ENCODE results near the gene TMEM43. TPM values are rescaled to one million over a fixed set of nuclear protein-coding genes. Genes with fewer than 3 reads are reported as not detected.
A peak's percentile ranks its signal among the peaks of the same experiment; 100 is the strongest.

TMEM43 gene
- total and polyA plus RNA-seq, 2 of the 13 experiments (the other 11 are each of a cell fraction or from before 2014, with no cell fraction given), result 48.9 to 50.5 TPM

DNA sequence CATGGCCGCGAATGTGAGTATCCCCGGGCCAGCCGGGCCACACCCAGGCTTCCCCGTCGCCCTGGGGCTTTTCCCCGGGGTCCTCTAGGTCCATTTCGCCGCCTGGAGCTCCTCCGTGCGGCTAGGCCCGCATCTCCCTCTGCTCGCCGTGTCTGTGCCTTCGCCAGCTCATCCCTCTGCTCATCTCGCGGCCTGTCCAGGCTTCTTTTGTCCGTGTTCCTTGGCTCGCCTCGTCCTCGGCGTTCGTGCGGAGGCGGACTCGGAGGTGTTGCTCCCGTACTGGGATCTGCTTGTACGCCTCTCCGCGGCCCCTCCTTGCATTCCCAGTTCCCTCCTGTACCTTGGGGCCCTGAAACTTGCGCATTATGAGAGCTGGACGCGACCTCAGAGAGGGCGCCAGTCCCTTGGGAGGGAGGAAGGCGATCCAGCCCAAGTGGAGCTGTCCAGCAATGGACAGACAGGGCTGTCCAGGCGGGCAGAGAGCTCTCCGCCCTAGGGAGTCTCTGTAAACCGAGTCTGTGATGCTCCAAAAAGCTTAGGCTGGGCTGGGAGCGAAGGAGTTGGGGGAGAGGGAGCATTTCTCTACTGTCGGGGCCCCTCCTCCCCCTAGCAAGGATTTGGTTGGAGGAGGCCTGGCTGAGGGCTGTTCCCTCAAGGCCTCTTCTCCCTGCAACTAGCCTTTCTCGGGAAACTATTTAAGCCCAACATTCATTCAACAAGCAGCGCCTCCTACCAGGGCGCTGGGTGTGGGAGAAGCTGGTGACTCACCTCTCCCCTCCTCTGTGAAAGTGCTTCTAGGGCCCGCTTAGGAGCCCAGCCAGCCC is 553 bp downstream of the TMEM43 start (continued):
- TF ChIP-seq, protein P1, sequence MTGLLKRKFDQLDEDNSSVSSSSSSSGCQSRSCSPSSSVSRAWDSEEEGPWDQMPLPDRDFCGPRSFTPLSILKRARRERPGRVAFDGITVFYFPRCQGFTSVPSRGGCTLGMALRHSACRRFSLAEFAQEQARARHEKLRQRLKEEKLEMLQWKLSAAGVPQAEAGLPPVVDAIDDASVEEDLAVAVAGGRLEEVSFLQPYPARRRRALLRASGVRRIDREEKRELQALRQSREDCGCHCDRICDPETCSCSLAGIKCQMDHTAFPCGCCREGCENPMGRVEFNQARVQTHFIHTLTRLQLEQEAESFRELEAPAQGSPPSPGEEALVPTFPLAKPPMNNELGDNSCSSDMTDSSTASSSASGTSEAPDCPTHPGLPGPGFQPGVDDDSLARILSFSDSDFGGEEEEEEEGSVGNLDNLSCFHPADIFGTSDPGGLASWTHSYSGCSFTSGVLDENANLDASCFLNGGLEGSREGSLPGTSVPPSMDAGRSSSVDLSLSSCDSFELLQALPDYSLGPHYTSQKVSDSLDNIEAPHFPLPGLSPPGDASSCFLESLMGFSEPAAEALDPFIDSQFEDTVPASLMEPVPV (CRISPR knock-in tag; IDR thresholded peaks at IDR 0.05), result 0 out of 2 replicates have a peak, but pooled peaks have one; percentile 83
- TF ChIP-seq ZKSCAN8 (CRISPR knock-in tag; IDR thresholded peaks at IDR 0.05; ENCODE audit: borderline replicate concordance) (no peak), MBNL3 (CRISPR knock-in tag; conservative IDR thresholded peaks at IDR 0.05) (no peak), ZNF607 (CRISPR knock-in tag; IDR thresholded peaks at IDR 0.05; ENCODE audit: borderline replicate concordance) (peak; percentile 54; the same call in 1 of the 2 replicates), SETDB1 (CRISPR knock-in tag; IDR thresholded peaks at IDR 0.05; ENCODE audit: borderline replicate concordance) (no peak), HMG20B (CRISPR knock-in tag; conservative IDR thresholded peaks at IDR 0.05) (no peak), SMARCC2 (IDR thresholded peaks at IDR 0.05) (no peak), TCF12 (IDR thresholded peaks at IDR 0.05) (no peak), TCF12 (CRISPR knock-in tag; IDR thresholded peaks at IDR 0.05) (no peak), NFKB2 (CRISPR knock-in tag; IDR thresholded peaks at IDR 0.05; ENCODE audit: borderline replicate concordance) (peak; percentile 21; the same call in 1 of the 2 replicates), ZNF234 (CRISPR knock-in tag; conservative IDR thresholded peaks at IDR 0.05) (no peak; the same call in 1 of the 2 replicates), SRSF9 (IDR thresholded peaks at IDR 0.05; ENCODE audit: borderline replicate concordance, insufficient read depth, low read depth, low read length, poor library complexity, severe bottlenecking) (no peak), WIZ (CRISPR knock-in tag; IDR thresholded peaks at IDR 0.05) (peak; percentile 56; the same call in 1 of the 2 replicates), HIVEP1 (CRISPR knock-in tag; IDR thresholded peaks at IDR 0.05) (no peak), ZNF703 (CRISPR knock-in tag; IDR thresholded peaks at IDR 0.05; ENCODE audit: borderline replicate concordance) (no peak)
- TF ChIP-seq, protein P2, sequence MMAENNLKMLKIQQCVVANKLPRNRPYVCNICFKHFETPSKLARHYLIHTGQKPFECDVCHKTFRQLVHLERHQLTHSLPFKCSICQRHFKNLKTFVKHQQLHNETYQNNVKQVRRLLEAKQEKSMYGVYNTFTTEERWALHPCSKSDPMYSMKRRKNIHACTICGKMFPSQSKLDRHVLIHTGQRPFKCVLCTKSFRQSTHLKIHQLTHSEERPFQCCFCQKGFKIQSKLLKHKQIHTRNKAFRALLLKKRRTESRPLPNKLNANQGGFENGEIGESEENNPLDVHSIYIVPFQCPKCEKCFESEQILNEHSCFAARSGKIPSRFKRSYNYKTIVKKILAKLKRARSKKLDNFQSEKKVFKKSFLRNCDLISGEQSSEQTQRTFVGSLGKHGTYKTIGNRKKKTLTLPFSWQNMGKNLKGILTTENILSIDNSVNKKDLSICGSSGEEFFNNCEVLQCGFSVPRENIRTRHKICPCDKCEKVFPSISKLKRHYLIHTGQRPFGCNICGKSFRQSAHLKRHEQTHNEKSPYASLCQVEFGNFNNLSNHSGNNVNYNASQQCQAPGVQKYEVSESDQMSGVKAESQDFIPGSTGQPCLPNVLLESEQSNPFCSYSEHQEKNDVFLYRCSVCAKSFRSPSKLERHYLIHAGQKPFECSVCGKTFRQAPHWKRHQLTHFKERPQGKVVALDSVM (CRISPR knock-in tag; IDR thresholded peaks at IDR 0.05), result 0 out of 2 replicates have a peak, but pooled peaks have one; percentile 3
- TF ChIP-seq, protein P3, sequence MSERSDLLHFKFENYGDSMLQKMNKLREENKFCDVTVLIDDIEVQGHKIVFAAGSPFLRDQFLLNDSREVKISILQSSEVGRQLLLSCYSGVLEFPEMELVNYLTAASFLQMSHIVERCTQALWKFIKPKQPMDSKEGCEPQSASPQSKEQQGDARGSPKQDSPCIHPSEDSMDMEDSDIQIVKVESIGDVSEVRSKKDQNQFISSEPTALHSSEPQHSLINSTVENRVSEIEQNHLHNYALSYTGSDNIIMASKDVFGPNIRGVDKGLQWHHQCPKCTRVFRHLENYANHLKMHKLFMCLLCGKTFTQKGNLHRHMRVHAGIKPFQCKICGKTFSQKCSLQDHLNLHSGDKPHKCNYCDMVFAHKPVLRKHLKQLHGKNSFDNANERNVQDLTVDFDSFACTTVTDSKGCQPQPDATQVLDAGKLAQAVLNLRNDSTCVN (CRISPR knock-in tag; IDR thresholded peaks at IDR 0.05; ENCODE audit: borderline replicate concordance), result no peak
- TF ChIP-seq, protein P4, sequence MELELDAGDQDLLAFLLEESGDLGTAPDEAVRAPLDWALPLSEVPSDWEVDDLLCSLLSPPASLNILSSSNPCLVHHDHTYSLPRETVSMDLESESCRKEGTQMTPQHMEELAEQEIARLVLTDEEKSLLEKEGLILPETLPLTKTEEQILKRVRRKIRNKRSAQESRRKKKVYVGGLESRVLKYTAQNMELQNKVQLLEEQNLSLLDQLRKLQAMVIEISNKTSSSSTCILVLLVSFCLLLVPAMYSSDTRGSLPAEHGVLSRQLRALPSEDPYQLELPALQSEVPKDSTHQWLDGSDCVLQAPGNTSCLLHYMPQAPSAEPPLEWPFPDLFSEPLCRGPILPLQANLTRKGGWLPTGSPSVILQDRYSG (CRISPR knock-in tag; IDR thresholded peaks at IDR 0.05), result no peak
- TF ChIP-seq, protein P5, sequence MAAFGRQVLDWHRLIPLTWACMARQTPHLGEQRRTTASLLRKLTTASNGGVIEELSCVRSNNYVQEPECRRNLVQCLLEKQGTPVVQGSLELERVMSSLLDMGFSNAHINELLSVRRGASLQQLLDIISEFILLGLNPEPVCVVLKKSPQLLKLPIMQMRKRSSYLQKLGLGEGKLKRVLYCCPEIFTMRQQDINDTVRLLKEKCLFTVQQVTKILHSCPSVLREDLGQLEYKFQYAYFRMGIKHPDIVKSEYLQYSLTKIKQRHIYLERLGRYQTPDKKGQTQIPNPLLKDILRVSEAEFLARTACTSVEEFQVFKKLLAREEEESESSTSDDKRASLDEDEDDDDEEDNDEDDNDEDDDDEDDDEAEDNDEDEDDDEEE (CRISPR knock-in tag; IDR thresholded peaks at IDR 0.05), result peak; percentile 73; the same call in 1 of the 2 replicates
- TF ChIP-seq, protein P6, sequence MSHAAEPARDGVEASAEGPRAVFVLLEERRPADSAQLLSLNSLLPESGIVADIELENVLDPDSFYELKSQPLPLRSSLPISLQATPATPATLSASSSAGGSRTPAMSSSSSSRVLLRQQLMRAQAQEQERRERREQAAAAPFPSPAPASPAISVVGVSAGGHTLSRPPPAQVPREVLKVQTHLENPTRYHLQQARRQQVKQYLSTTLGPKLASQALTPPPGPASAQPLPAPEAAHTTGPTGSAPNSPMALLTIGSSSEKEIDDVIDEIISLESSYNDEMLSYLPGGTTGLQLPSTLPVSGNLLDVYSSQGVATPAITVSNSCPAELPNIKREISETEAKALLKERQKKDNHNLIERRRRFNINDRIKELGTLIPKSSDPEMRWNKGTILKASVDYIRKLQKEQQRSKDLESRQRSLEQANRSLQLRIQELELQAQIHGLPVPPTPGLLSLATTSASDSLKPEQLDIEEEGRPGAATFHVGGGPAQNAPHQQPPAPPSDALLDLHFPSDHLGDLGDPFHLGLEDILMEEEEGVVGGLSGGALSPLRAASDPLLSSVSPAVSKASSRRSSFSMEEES (CRISPR knock-in tag; IDR thresholded peaks at IDR 0.05), result no peak
